H9 (cell line): ENCODE data around the gene MICAL3. TPM values are rescaled to one million over a fixed set of nuclear protein-coding genes. Genes with fewer than 3 reads are reported as not detected.

Experiments
- DNase-seq: peaks from one replicate; pipeline ENCODE4 v3.0.0-alpha.2; 2017
- H2AFZ ChIP-seq: one replicate; pipeline ENCODE4 v1.6.1; 2013; ENCODE audit warnings: mild to moderate bottlenecking, low read length, control low read depth, moderate library complexity
- H2AK5ac ChIP-seq: 2 replicates; pipeline ENCODE4 v1.6.1; 2013; ENCODE audit warnings: low read length, control low read depth, mixed read lengths; ENCODE audit not compliant: insufficient read length
- H2BK120ac ChIP-seq: one replicate; pipeline ENCODE4 v1.6.1; 2013; ENCODE audit warnings: low read depth, mild to moderate bottlenecking, low read length, control low read depth, inconsistent platforms; ENCODE audit not compliant: poor library complexity, severe bottlenecking
- H2BK12ac ChIP-seq: 2 replicates; pipeline ENCODE4 v1.6.1; 2013; ENCODE audit warnings: low read length, control low read depth, mixed read lengths, low read depth; ENCODE audit not compliant: insufficient read length
- H2BK15ac ChIP-seq: 2 replicates; pipeline ENCODE4 v1.6.1; 2013; ENCODE audit warnings: low read depth, low read length, control low read depth
- H2BK20ac ChIP-seq: one replicate; pipeline ENCODE4 v1.6.1; 2013; ENCODE audit warnings: low read depth, mild to moderate bottlenecking, low read length, control low read depth, inconsistent platforms; ENCODE audit not compliant: poor library complexity, severe bottlenecking
- H2BK5ac ChIP-seq: 2 replicates; pipeline ENCODE4 v1.6.1; 2013; ENCODE audit warnings: low read length, control low read depth, mixed read lengths; ENCODE audit not compliant: insufficient read length
- H3K14ac ChIP-seq: 2 replicates; pipeline ENCODE4 v1.6.1; 2013; ENCODE audit warnings: low read length, control low read depth; ENCODE audit not compliant: insufficient read depth
- H3K18ac ChIP-seq: 2 replicates; pipeline ENCODE4 v1.6.1; 2013; ENCODE audit warnings: low read depth, mild to moderate bottlenecking, mixed read lengths, low read length, control low read depth; ENCODE audit not compliant: insufficient read length
- H3K23ac ChIP-seq: 2 replicates; pipeline ENCODE4 v1.6.1; 2013; ENCODE audit warnings: low read length, control low read depth, mixed read lengths, low read depth; ENCODE audit not compliant: insufficient read length
- H3K23me2 ChIP-seq: 2 replicates; pipeline ENCODE4 v1.6.1; 2013; ENCODE audit warnings: low read depth, mild to moderate bottlenecking, mixed read lengths, low read length, control low read depth; ENCODE audit not compliant: insufficient read length, poor library complexity, severe bottlenecking
- H3K27ac ChIP-seq: 2 replicates; pipeline ENCODE4 v1.5.1; 2013; ENCODE audit warnings: low read length, control low read depth, mixed read lengths, low read depth; ENCODE audit not compliant: insufficient read length
- H3K27me3 ChIP-seq: 2 replicates; pipeline ENCODE4 v1.6.1; 2013; ENCODE audit warnings: low read length, control low read depth, inconsistent platforms; ENCODE audit not compliant: insufficient read depth
- H3K4ac ChIP-seq: 2 replicates; pipeline ENCODE4 v1.6.1; 2013; ENCODE audit warnings: low read depth, mild to moderate bottlenecking, control low read depth, inconsistent platforms, low read length, moderate library complexity
- H3K4me1 ChIP-seq: 2 replicates; pipeline ENCODE4 v1.6.1; 2013; ENCODE audit warnings: low read length, control low read depth, inconsistent platforms; ENCODE audit not compliant: insufficient read depth
- H3K4me2 ChIP-seq: 2 replicates; pipeline ENCODE4 v1.6.1; 2013; ENCODE audit warnings: low read length, control low read depth, mixed read lengths; ENCODE audit not compliant: insufficient read length, insufficient read depth
- H3K56ac ChIP-seq: 2 replicates; pipeline ENCODE4 v1.6.1; 2013; ENCODE audit warnings: low read depth, mild to moderate bottlenecking, mixed read lengths, low read length, control low read depth; ENCODE audit not compliant: insufficient read length
- H3K79me1 ChIP-seq: 2 replicates; pipeline ENCODE4 v1.6.1; 2013; ENCODE audit warnings: low read depth, mild to moderate bottlenecking, moderate library complexity, low read length, control low read depth, inconsistent platforms; ENCODE audit not compliant: insufficient read depth, poor library complexity, severe bottlenecking
- H3K79me2 ChIP-seq: 2 replicates; pipeline ENCODE4 v1.6.1; 2013; ENCODE audit warnings: low read length, control low read depth, inconsistent platforms; ENCODE audit not compliant: insufficient read depth
- H3K9ac ChIP-seq: 2 replicates; pipeline ENCODE4 v1.6.1; 2013; ENCODE audit warnings: low read length, control low read depth, mixed read lengths; ENCODE audit not compliant: insufficient read length; ENCODE audit errors: extremely low read depth
- H3K9me3 ChIP-seq: one replicate; pipeline ENCODE4 v1.6.1; 2013; ENCODE audit warnings: low read depth, low read length, inconsistent platforms; ENCODE audit not compliant: control insufficient read depth
- H3T11ph ChIP-seq: one replicate; pipeline ENCODE4 v1.6.1; 2013; ENCODE audit warnings: mild to moderate bottlenecking, low read length, control low read depth, inconsistent platforms
- H4K20me1 ChIP-seq: one replicate; pipeline ENCODE4 v1.6.1; 2013; ENCODE audit not compliant: control insufficient read depth, insufficient read length, insufficient read depth
- H4K5ac ChIP-seq: 2 replicates; pipeline ENCODE4 v1.6.1; 2013; ENCODE audit warnings: low read depth, mild to moderate bottlenecking, mixed read lengths, low read length, control low read depth; ENCODE audit not compliant: insufficient read length
- H4K8ac ChIP-seq: replicated peaks from 2 replicates; pipeline ENCODE4 v1.6.1; 2013; ENCODE audit warnings: low read length, control low read depth, mixed read lengths, low read depth; ENCODE audit not compliant: insufficient read length
- H4K91ac ChIP-seq: 2 replicates; pipeline ENCODE4 v1.6.1; 2013; ENCODE audit warnings: low read depth, mild to moderate bottlenecking, moderate library complexity, mixed read lengths, low read length, control low read depth; ENCODE audit not compliant: insufficient read length
- H3K27ac Mint-ChIP-seq, 3 experiments: 2 replicates in 2 of 3; 3 replicates in 1 of 3; pipeline ENCODE4 v1.8.0; 2020 to 2021; ENCODE audit warnings: mixed read lengths in 3 of 3, mild to moderate bottlenecking in 1 of 3, moderate library complexity in 1 of 3
- H3K27me3 Mint-ChIP-seq: 2 replicates; pipeline ENCODE4 v1.8.0; 2021; ENCODE audit warnings: low read depth, mild to moderate bottlenecking, moderate library complexity, mixed read lengths
- H3K36me3 Mint-ChIP-seq, 3 experiments: 2 replicates in 2 of 3; 3 replicates in 1 of 3; pipeline ENCODE4 v1.8.0; 2020 to 2021; ENCODE audit warnings: low read depth in 3 of 3, mixed read lengths in 3 of 3; ENCODE audit not compliant: insufficient read depth in 1 of 3
- H3K4me1 Mint-ChIP-seq, 2 experiments: 2 replicates each; pipeline ENCODE4 v1.8.0; 2020; ENCODE audit warnings: mixed read lengths in 2 of 2
- H3K4me3 Mint-ChIP-seq, 2 experiments: 2 replicates in 1 of 2; 3 replicates in 1 of 2; pipeline ENCODE4 v1.8.0; 2020 to 2021; ENCODE audit warnings: mild to moderate bottlenecking in 2 of 2, mixed read lengths in 2 of 2, moderate library complexity in 1 of 2
- H3K9me3 Mint-ChIP-seq, 2 experiments: 2 replicates in 1 of 2; 3 replicates in 1 of 2; pipeline ENCODE4 v1.8.0; 2020; ENCODE audit warnings: mild to moderate bottlenecking in 2 of 2, mixed read lengths in 2 of 2, moderate library complexity in 1 of 2
- CTCF ChIP-seq: fragments of 200-600 bp; sonication (generic); conservative IDR thresholded peaks from 3 replicates; pipeline ENCODE4 v1.8.0; 2021; ENCODE audit warnings: antibody characterized with exemption, mild to moderate bottlenecking
- WGBS: extraction: QIAGEN DNeasy Blood & Tissue Kit; methylation state at CpG from one replicate; pipeline ENCODE4 v1.1.7; 2013; ENCODE audit warnings: missing lambda C conversion rate, low lambda C conversion rate, mixed read lengths; ENCODE audit not compliant: insufficient read length; ENCODE audit errors: extremely low coverage; 5-methylcytosine and 5-hydroxymethylcytosine counted together
- total RNA-seq: library from RNA; stranded (reverse); gene quantifications from 2 replicates; pipeline ENCODE4 v1.2.1, GENCODE V29; 2021

Gene MICAL3
- total RNA-seq, 1 experiment from 2014 or later: 50.2 TPM

DNA sequence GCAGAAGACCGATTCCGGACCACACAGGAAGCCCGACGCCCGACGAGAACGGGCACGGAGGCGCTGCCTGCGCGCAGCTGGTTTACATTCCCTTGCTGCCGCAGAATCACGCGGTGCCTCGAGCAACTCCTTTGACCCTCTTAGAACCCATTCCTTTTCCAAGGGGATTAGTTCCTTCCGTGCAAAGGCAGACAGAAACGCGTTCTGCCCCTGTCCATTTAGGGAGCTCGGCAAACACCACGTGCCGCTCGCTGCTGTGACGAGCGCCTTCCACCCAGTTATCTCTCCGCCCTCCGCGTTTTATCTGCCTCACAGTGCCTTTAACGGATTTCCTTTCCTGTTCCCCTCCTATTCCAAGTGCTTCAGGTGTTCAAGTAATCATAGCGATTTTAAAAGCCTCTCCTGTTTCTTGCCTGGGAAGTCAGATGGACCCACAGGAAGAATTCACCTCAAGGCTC lies 24.1 kb upstream of the MICAL3 start:
- H4K8ac ChIP-seq: no peak overlapping the region
- DNase-seq: no peak
- no peak overlapping the region for H3K9ac ChIP-seq
- H3T11ph ChIP-seq: no peak overlapping the region
- WGBS: no CpG with 5 or more reads among the region's 29 CpGs
- Mint-ChIP-seq H3K4me1 (peaks cover 0 to 2% of the 10 kb centered on the region in 2 experiments; a peak in 1 of 4 replicates), H3K27me3 (peaks cover 15% of the 10 kb centered on the region), H3K27ac (no peak overlapping the region), H3K9me3 (no peaks in the 10 kb centered on the region), H3K4me3 (no peak overlapping the region; a peak in 1 of 5 replicates), H3K36me3 (no peaks in the 10 kb centered on the region; a peak in 1 of 7 replicates)
- H3K56ac ChIP-seq: no peak overlapping the region
- H2AK5ac ChIP-seq: no peak overlapping the region
- no peak overlapping the region for H2BK120ac ChIP-seq
- no peaks in the 10 kb centered on the region for H3K27me3 ChIP-seq
- no peaks in the 10 kb centered on the region for H3K79me2 ChIP-seq
- H3K23ac ChIP-seq: no peak overlapping the region
- H3K79me1 ChIP-seq: no peaks in the 10 kb centered on the region
- H2BK5ac ChIP-seq: no peak overlapping the region
- no peak overlapping the region for H2BK12ac ChIP-seq
- H3K9me3 ChIP-seq: no peaks in the 10 kb centered on the region
- no peak overlapping the region for H4K5ac ChIP-seq
- no peaks in the 10 kb centered on the region for H4K20me1 ChIP-seq
- H3K4me1 ChIP-seq: no peaks in the 10 kb centered on the region
- no peak overlapping the region for H2AFZ ChIP-seq
- no peak overlapping the region for H3K4ac ChIP-seq
- TF ChIP-seq CTCF: no peak
- no peak overlapping the region for H3K4me2 ChIP-seq
- no peak overlapping the region for H4K91ac ChIP-seq
- no peak overlapping the region for H3K27ac ChIP-seq
- H2BK20ac ChIP-seq: no peak overlapping the region
- no peaks in the 10 kb centered on the region for H3K23me2 ChIP-seq
- H3K14ac ChIP-seq: no peak overlapping the region; the same call in 1 of the 2 replicates
- H3K18ac ChIP-seq: no peak overlapping the region
- H2BK15ac ChIP-seq: no peak overlapping the region
